Measurements from ENCODE around the gene TMED7. TPM values are rescaled to one million over a fixed set of nuclear protein-coding genes. Genes with fewer than 3 reads are reported as not detected.
"Not testable (repeated sequence)": the region's sequence is repeated elsewhere in the genome, so short reads cannot be mapped to it uniquely, and the experiment has no call there.

TMED7 gene
- polyA plus RNA-seq (2013, experiment 1 of 2): 37.0 TPM
- 38.5 TPM for polyA plus RNA-seq (2013, experiment 2 of 2)

- H3K79me1 ChIP-seq (ENCODE audit: low read depth, low read length): peaks cover 5% of the 10 kb centered on the region
- peak within 1 kb of the TSS; percentile 97 for H3K18ac ChIP-seq (ENCODE audit: low read length)
- H2BK15ac ChIP-seq (ENCODE audit: low read length): no peak within 1 kb of the TSS
- H2BK120ac ChIP-seq (ENCODE audit: low read depth, low read length): peak within 1 kb of the TSS; percentile 27
- peak within 1 kb of the TSS; percentile 46 for H2BK5ac ChIP-seq (ENCODE audit: low read length)
- H3K14ac ChIP-seq (ENCODE audit: low read length): peak within 1 kb of the TSS; percentile 44
- H2BK12ac ChIP-seq (ENCODE audit: low read length): no peak within 1 kb of the TSS
- peaks cover 0 to 33% of the 10 kb centered on the region in 2 donors for H3K36me3 ChIP-seq (replicated peaks in 1 of 2; ENCODE audit: control insufficient read depth in 2 of 2, insufficient read depth in 2 of 2, low read length in 2 of 2)
- H3K4me1 ChIP-seq (ENCODE audit: control insufficient read depth in 2 of 2, insufficient read depth in 1 of 2, low read depth in 1 of 2, low read length in 2 of 2): peaks cover 2 to 13% of the 10 kb centered on the region in 2 donors
- H2AFZ ChIP-seq (ENCODE audit: low read length): peak within 1 kb of the TSS; percentile 97
- no peaks in the 10 kb centered on the region for H3K27me3 ChIP-seq (ENCODE audit: control insufficient read depth in 3 of 3, insufficient read depth in 3 of 3, low read depth in 1 of 3, low read length in 3 of 3)
- H3K27ac ChIP-seq (replicated peaks; ENCODE audit: low read length): peak within 1 kb of the TSS; percentile 77
- H4K8ac ChIP-seq (ENCODE audit: low read depth, low read length): no peak within 1 kb of the TSS
- peak within 1 kb of the TSS; percentile 77 for H3K4me2 ChIP-seq (ENCODE audit: insufficient read depth, low read length, poor library complexity, severe bottlenecking)
- peak within 1 kb of the TSS; percentile 88 to 100 for H3K4me3 ChIP-seq (ENCODE audit: low read length in 2 of 2)
- no peak within 1 kb of the TSS for H4K91ac ChIP-seq (ENCODE audit: low read depth, low read length, poor library complexity)
- peak within 1 kb of the TSS; percentile 98 for H3K9ac ChIP-seq (ENCODE audit: low read depth, low read length, poor library complexity)
- DNase-seq (ENCODE audit: low spot score): peak; percentile 94
- no peaks in the 10 kb centered on the region for H3K9me3 ChIP-seq (replicated peaks in 1 of 2; ENCODE audit: control insufficient read depth in 2 of 2, insufficient read depth in 1 of 2, low read depth in 1 of 2, low read length in 2 of 2)
- H3K4ac ChIP-seq (ENCODE audit: low read length): peak within 1 kb of the TSS; percentile 93
- peak within 1 kb of the TSS; percentile 86 for H3K23ac ChIP-seq (ENCODE audit: low read depth, low read length, poor library complexity)
- H2AK5ac ChIP-seq (ENCODE audit: low read depth, low read length): peak within 1 kb of the TSS; percentile 38
- WGBS, 2 donors (ENCODE audit: extremely low coverage in 2 of 2, insufficient read length in 2 of 2, insufficient replicate concordance in 1 of 2): no CpG with 5 or more reads among the region's 77 CpGs
Observed at GRCh38 chr5:115625579-115626444, at the start of gene TMED7. TSS of gene TMED7 (minus strand) at chr5:115626036. CDS start at chr5:115625792, 244 bp downstream.

GRCh38 chr5:115674782-115675181, 48.9 kb upstream of the TMED7 start:
- H2BK12ac ChIP-seq (ENCODE audit: low read length); H2BK15ac ChIP-seq (ENCODE audit: low read length); H2BK5ac ChIP-seq (ENCODE audit: low read length); H3K27me3 ChIP-seq (ENCODE audit: control insufficient read depth in 3 of 3, insufficient read depth in 3 of 3, low read depth in 1 of 3, low read length in 3 of 3); H3K4me3 ChIP-seq (ENCODE audit: low read length in 2 of 2); H3K79me1 ChIP-seq (ENCODE audit: low read depth, low read length); H3K9ac ChIP-seq (ENCODE audit: low read depth, low read length, poor library complexity); H2AFZ ChIP-seq (ENCODE audit: low read length); H3K4me2 ChIP-seq (ENCODE audit: insufficient read depth, low read length, poor library complexity, severe bottlenecking); H3K4me1 ChIP-seq (ENCODE audit: control insufficient read depth in 2 of 2, insufficient read depth in 1 of 2, low read depth in 1 of 2, low read length in 2 of 2); DNase-seq (ENCODE audit: low spot score); H3K9me3 ChIP-seq (replicated peaks in 1 of 2; ENCODE audit: control insufficient read depth in 2 of 2, insufficient read depth in 1 of 2, low read depth in 1 of 2, low read length in 2 of 2); H3K27ac ChIP-seq (replicated peaks; ENCODE audit: low read length); H4K91ac ChIP-seq (ENCODE audit: low read depth, low read length, poor library complexity); H2AK5ac ChIP-seq (ENCODE audit: low read depth, low read length); H3K4ac ChIP-seq (ENCODE audit: low read length); H3K18ac ChIP-seq (ENCODE audit: low read length); H2BK120ac ChIP-seq (ENCODE audit: low read depth, low read length); H3K36me3 ChIP-seq (replicated peaks in 1 of 2; ENCODE audit: control insufficient read depth in 2 of 2, insufficient read depth in 2 of 2, low read length in 2 of 2); H4K8ac ChIP-seq (ENCODE audit: low read depth, low read length); H3K23ac ChIP-seq (ENCODE audit: low read depth, low read length, poor library complexity); H3K14ac ChIP-seq (ENCODE audit: low read length): not testable (repeated sequence)
- WGBS, 2 donors (ENCODE audit: extremely low coverage in 2 of 2, insufficient read length in 2 of 2, insufficient replicate concordance in 1 of 2): no CpG with 5 or more reads among the region's 11 CpGs

GRCh38 chr5:115673596-115673995, 47.8 kb upstream of the TMED7 start:
- no peak overlapping the region for H2BK12ac ChIP-seq (ENCODE audit: low read length)
- no peak overlapping the region for H3K9ac ChIP-seq (ENCODE audit: low read depth, low read length, poor library complexity)
- no peak overlapping the region for H2AK5ac ChIP-seq (ENCODE audit: low read depth, low read length)
- H3K27me3 ChIP-seq (ENCODE audit: control insufficient read depth in 3 of 3, insufficient read depth in 3 of 3, low read depth in 1 of 3, low read length in 3 of 3): no peaks in the 10 kb centered on the region
- peaks cover 0 to 3% of the 10 kb centered on the region in 2 donors for H3K9me3 ChIP-seq (replicated peaks in 1 of 2; ENCODE audit: control insufficient read depth in 2 of 2, insufficient read depth in 1 of 2, low read depth in 1 of 2, low read length in 2 of 2)
- no peak overlapping the region for H3K4me2 ChIP-seq (ENCODE audit: insufficient read depth, low read length, poor library complexity, severe bottlenecking)
- no peak overlapping the region for H3K27ac ChIP-seq (replicated peaks; ENCODE audit: low read length)
- H2BK120ac ChIP-seq (ENCODE audit: low read depth, low read length): no peak overlapping the region
- no peak overlapping the region for H2BK5ac ChIP-seq (ENCODE audit: low read length)
- no peak overlapping the region for H3K4me3 ChIP-seq (ENCODE audit: low read length in 2 of 2)
- H3K14ac ChIP-seq (ENCODE audit: low read length): no peak overlapping the region
- no peak overlapping the region for H3K23ac ChIP-seq (ENCODE audit: low read depth, low read length, poor library complexity)
- H4K91ac ChIP-seq (ENCODE audit: low read depth, low read length, poor library complexity): no peak overlapping the region
- no peak for DNase-seq (ENCODE audit: low spot score)
- no peak overlapping the region for H3K18ac ChIP-seq (ENCODE audit: low read length)
- WGBS, 2 donors (ENCODE audit: extremely low coverage in 2 of 2, insufficient read length in 2 of 2, insufficient replicate concordance in 1 of 2): no CpG with 5 or more reads among the region's 1 CpG
- no peak overlapping the region for H2BK15ac ChIP-seq (ENCODE audit: low read length)
- H3K4ac ChIP-seq (ENCODE audit: low read length): no peak overlapping the region
- no peak overlapping the region for H4K8ac ChIP-seq (ENCODE audit: low read depth, low read length)
- H3K4me1 ChIP-seq (ENCODE audit: control insufficient read depth in 2 of 2, insufficient read depth in 1 of 2, low read depth in 1 of 2, low read length in 2 of 2): no peaks in the 10 kb centered on the region
- H3K36me3 ChIP-seq (replicated peaks in 1 of 2; ENCODE audit: control insufficient read depth in 2 of 2, insufficient read depth in 2 of 2, low read length in 2 of 2): no peaks in the 10 kb centered on the region
- no peaks in the 10 kb centered on the region for H3K79me1 ChIP-seq (ENCODE audit: low read depth, low read length)
- H2AFZ ChIP-seq (ENCODE audit: low read length): no peak overlapping the region

GRCh38 chr5:115671939-115672338, 46.1 kb upstream of the TMED7 start:
- no CpG with 5 or more reads among the region's 1 CpG for WGBS, 2 donors (ENCODE audit: extremely low coverage in 2 of 2, insufficient read length in 2 of 2, insufficient replicate concordance in 1 of 2)
- Histone ChIP-seq H3K27me3 (ENCODE audit: control insufficient read depth in 3 of 3, insufficient read depth in 3 of 3, low read depth in 1 of 3, low read length in 3 of 3) (no peaks in the 10 kb centered on the region), H2BK5ac (ENCODE audit: low read length) (no peak overlapping the region), H3K4me2 (ENCODE audit: insufficient read depth, low read length, poor library complexity, severe bottlenecking) (no peak overlapping the region), H3K79me1 (ENCODE audit: low read depth, low read length) (no peaks in the 10 kb centered on the region), H3K4me1 (ENCODE audit: control insufficient read depth in 2 of 2, insufficient read depth in 1 of 2, low read depth in 1 of 2, low read length in 2 of 2) (no peaks in the 10 kb centered on the region), H4K91ac (ENCODE audit: low read depth, low read length, poor library complexity) (no peak overlapping the region), H2BK15ac (ENCODE audit: low read length) (no peak overlapping the region), H3K18ac (ENCODE audit: low read length) (no peak overlapping the region), H3K14ac (ENCODE audit: low read length) (no peak overlapping the region), H2BK12ac (ENCODE audit: low read length) (no peak overlapping the region), H3K4ac (ENCODE audit: low read length) (no peak overlapping the region), H2AK5ac (ENCODE audit: low read depth, low read length) (no peak overlapping the region), H3K27ac (replicated peaks; ENCODE audit: low read length) (no peak overlapping the region), H3K36me3 (replicated peaks in 1 of 2; ENCODE audit: control insufficient read depth in 2 of 2, insufficient read depth in 2 of 2, low read length in 2 of 2) (no peaks in the 10 kb centered on the region), H2BK120ac (ENCODE audit: low read depth, low read length) (no peak overlapping the region), H3K9me3 (replicated peaks in 1 of 2; ENCODE audit: control insufficient read depth in 2 of 2, insufficient read depth in 1 of 2, low read depth in 1 of 2, low read length in 2 of 2) (peaks cover 0 to 4% of the 10 kb centered on the region in 2 donors), H3K9ac (ENCODE audit: low read depth, low read length, poor library complexity) (no peak overlapping the region), H3K23ac (ENCODE audit: low read depth, low read length, poor library complexity) (no peak overlapping the region), H3K4me3 (ENCODE audit: low read length in 2 of 2) (no peak overlapping the region), H4K8ac (ENCODE audit: low read depth, low read length) (no peak overlapping the region), H2AFZ (ENCODE audit: low read length) (no peak overlapping the region)
- DNase-seq (ENCODE audit: low spot score): no peak

Measured in neuronal stem cell (in vitro differentiated cells).